ENCODE data around the gene MEFV.
"Not testable (repeated sequence)": the region's sequence is repeated elsewhere in the genome, so short reads cannot be mapped to it uniquely, and the experiment has no call there.

The MEFV gene

DNA sequence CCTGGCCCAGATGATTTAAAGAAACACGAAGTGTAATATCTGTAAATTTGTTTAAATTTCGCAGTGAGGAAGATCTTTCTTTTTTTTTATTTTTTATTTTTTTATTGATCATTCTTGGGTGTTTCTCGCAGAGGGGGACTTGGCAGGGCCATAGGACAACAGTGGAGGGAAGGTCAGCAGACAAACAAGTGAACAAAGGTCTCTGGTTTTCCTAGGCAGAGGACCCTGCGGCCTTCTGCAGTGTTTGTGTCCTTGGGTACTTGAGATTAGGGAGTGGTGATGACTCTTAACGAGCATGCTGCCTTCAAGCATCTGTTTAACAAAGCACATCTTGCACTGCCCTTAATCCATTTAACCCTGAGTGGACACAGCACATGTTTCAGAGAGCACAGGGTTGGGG is 14.3 kb upstream of the MEFV start:
- not testable (repeated sequence) for DNase-seq (ENCODE audit: low read depth in 2 of 2)

DNA sequence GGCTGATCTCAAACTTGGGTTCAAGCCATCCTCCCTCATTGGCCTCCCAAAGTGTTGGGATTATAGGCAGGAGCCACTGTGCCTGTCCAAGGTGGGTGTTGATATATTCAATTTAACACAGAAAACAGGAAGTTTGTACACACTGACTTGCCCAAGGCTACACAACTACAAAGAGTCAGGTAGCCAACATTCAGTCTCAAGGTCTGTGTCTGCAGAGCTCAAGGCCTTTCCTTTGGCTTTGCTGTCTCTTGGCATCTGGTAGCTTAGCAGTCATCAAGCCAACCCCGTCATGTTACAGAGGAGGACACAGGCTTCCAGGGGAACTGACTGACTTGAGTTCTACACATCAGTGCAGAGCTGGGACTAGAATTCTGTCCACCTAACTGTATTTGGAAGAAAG is 11.9 kb upstream of the MEFV start:
- no peak for DNase-seq (ENCODE audit: low read depth in 2 of 2)

DNA sequence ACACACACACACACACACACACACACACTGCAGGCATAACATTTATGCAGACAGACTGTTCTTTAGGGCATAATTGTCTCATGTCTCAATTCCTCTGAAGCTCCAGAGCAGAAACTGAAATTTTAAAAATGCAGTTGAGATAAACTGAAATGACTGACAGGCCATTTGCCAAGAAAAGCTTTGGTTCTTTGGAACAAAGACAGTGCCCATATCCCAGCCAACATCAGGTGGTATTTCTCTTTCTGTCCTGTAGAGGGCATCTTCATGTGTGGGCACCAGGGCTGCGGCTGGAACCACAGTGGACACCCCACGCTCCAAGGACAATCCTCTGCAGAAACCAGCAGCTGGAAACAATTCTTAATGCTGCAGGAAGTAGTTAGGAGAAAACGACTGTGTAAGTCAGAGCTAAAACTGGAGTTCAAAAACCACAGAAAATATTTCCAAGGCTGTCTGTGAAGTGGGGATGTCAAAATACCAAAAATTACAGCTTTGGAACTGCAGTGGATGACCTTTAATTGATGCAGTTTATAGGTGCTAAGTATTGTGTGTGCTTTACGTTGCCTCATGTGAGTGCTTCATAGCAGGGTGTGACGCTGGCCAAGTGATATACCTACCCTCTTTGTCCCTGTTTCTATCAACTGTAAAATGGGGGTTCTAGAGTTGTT is 10.6 kb upstream of the MEFV start:
- DNase-seq (ENCODE audit: low read depth in 2 of 2), result peak in 1 of 2 experiments; percentile 5

DNA sequence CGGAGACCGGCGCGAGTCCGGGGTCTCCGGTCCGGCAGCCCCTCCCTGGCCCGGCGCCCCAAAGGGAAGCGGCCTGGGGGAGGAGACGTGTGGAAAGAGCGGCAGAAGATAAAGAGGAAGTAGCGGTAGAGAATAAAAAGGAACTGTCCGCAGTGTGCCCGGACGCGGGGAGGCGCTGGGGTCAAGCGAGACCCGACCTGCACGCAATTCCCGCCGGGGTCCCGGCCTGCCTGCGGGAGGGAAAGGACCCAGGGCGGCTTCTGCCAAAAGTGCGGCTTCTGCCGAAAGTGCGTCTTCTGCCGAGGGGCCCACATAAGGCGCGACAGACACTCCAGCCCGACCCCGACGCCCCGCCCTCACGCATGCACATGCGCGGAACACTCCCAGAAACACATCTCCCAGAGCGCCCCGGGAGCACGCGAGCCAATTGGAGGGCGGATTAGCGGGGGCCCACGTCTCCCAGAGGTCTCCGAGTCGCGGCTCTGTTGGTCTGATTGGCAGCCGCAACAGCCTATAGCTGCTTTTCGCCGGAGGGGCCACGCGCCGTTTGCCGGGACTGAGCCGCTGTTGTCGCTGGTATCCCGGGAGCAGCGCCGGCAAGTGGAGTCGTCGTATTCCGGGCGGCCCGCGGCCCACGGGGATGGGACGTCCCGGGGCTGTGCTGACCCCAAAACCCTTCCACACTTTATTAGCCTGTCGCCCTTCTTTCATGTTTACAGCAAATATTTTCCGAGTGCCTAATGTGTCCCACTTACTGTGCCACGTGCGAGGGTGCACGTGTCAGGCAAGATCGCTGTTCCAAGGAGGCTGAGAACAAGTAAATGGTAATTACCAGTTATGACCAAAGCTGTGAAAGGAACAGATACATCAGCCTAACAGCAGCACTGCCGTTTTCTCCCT is 8.0 kb upstream of the MEFV start:
- peak; percentile 98 for DNase-seq (ENCODE audit: low read depth in 2 of 2)

DNA sequence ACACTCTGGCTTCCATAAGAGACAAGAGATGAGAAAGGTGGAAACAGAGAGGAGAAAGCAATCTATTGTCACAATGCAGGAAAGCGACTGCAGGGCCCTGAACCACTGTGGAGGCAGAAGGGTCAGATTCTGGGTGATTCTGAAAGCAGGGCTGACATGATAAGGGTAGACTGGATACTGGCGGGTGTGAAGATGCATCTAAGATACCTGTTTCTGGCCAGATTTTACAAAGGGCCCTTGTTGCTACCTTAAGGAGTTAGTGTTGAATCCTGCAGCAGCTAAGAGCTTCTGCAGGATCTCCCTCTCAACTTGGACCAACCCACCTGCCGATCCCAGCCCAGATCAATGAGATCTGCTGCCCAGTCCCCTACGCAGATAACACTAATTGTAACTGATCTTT is 6.1 kb upstream of the MEFV start:
- DNase-seq (ENCODE audit: low read depth in 2 of 2), result no peak

DNA sequence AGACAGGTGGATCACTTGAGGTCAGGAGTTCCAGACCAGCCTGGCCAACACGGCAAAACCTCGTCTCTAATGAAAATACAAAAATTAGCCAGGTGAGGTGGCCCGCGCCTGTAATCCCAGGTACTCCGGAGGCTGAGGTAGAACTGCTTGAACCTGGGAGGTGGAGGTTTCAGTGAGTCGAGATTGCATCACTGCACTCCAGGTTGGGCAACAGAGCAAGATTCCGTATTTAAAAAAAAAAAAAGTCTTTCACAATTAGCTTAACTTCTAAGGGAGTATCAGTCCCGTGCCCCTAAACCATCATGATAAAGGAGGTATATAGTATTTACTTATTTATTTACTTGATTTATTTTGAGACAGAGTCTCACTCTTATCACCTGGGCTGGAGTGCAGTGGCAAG is 3.4 kb upstream of the MEFV start:
- no peak for DNase-seq (ENCODE audit: low read depth in 2 of 2)

DNA sequence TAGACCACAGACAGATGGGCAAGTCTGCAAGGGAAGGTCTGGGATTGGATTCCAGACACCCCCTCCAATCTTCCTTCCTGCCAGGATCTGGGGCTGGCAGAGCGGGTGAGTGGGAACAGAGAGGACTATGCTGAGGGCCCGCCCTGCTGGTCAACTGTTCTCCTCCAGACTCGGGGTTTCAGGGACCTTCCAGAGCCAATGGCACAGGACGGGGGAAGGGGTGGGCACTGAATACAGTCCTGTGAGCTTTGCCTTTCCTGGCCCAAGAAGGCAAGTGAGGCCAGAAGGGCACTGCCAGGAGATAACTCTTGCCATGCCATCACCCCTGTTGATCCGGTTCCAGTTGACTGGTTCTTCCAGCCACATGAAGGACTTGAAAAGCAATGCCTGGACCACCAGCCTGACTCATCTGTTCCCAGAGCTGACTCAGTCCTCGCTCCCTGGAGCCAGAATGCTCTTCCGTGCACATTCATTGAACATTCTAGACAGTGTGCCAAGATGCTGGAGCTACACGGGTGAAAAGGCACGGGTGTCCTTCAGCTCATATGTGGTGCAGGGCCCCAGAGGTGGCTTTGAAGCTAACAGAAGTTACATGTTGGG is 533 bp upstream of the MEFV start:
- DNase-seq (ENCODE audit: low read depth in 2 of 2), result no peak

DNA sequence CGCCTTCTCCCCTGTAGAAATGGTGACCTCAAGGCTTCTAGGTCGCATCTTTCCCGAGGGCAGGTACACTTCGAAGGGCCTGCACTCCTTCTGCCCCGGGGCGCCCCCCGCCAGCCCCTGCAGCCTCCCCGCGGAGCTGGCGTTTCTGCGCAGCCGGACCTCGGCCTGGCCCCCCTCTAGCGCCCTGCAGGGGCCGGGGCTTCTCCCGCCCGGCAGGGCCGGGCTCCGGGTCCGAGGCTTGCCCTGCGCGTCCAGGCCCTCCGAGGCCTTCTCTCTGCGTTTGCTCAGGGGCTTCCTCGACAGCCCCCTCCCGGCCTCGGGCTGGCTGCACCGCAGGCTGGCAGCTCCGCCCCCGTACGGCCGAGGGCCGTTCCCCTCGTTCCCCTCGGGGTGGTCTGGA is 2.1 kb downstream of the MEFV start:
- DNase-seq (ENCODE audit: low read depth in 2 of 2), result no peak

DNA sequence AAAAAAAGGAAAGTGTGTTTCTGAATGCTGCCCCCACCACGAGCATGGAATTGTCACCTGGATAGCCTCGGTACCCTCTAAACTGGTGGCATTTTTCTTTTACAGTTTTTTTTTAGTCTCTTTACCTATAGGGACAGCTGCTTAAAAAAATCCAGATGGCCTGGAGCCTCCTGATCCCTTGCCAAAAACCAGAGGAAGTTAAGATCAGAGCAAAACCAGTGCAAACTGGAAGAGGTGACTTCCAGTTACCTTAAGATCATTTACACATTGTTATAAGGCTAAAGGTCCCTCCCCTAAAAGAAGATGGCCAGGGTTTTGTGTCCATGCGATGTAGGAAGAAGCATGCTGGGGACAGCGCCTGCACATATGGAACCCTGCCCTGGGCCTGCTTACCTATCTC is 3.5 kb downstream of the MEFV start:
- DNase-seq (ENCODE audit: low read depth in 2 of 2), result no peak

DNA sequence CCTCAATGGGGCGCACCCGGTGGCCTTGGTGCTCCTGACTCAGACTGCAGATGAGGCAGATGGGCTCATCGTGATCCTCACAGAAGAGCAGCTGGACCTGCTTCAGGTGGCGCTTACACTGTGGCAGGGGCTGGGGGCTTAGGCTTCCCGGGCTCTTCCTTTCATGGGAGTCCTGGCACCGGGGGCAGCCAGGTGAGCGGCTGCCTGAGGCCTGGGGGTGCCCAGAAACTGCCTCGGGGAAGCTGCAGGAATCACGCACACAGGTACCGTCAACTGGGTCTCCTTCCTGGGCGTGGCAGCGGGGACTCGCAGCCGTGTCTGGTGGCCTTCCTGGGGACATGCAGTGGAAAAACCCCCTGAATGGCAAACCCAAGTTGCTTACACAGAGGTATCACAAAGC is 7.0 kb downstream of the MEFV start:
- DNase-seq (ENCODE audit: low read depth in 2 of 2), result no peak

DNA sequence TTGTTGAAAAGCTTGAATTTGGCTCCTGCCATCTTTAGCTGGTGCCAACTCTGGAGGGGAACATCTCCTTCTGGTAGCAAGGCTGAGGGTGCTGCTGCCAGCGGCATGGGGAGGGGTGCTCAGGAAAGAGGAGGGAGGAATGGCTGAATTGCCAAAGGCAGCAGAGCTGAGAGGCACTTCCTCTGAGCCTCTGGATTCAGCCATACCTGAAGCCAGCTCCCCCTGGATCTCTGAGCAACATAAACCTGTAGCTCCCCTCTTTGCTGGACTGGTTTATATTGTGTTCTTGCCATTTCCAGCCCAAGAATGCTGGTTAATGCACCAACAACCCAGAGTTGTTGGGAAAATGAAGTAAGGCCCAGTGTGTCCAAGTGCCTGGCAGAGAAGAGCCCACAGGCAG is 7.4 kb downstream of the MEFV start:
- DNase-seq (ENCODE audit: low read depth in 2 of 2), result no peak

DNA sequence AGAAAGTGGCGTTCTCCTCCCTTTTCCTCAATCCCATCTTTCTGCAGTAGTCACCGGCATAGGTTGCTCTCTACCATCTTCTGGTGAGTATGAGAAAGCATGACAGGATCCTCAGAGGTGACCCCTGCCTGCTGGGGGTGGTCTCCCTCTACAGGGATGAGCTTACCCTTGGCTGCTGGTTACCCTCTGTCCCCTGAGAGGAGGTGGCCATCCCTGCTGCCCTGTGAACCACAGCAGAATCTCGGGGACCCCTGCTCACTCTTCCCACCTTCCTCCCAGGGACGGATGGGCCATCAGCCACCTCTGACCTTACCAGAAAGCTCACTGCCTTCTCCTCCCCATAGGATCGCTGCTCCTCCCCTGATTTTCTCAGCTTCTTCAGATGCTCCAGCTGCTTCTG is 7.8 kb downstream of the MEFV start:
- DNase-seq (ENCODE audit: low read depth in 2 of 2), result no peak

DNA sequence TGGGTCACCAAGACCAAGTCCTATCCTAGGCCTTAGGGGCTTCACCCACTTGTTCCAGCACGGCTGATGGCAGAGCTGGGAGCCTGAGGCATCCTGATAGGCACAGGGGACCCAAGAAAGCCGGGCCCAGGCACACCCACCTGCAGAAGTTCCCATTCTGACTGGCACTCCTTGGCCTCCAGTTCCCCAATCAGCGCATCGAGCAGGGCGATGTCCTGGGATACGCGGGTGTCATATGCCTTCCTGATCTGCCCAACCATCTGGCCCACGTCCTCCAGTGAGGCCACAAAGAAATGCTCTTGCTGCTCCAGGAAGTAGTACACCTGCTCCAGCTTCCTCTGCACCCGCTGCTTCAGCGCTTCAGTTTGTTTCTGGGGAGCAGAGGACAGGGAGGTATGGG is 9.6 kb downstream of the MEFV start:
- DNase-seq (ENCODE audit: low read depth in 2 of 2), result no peak

DNA sequence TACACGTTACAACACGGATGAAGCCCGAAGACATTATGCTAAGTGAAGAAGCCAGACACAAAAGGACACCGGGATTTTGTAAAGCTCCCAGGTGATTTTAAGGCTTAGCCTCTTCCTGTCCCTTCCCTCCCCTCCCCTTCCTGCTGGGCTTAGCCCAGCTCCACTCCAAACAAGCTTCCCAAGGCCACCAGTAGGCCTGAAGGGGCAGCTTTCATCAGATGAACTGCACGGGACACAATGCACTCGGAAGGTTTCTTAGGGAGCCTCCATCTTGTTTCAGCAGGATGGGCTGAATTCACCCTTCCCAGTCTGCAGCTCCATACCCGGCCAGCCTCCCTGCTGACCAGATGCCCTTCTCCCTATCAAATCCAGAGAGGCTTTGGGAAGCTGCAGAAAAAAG is 10.4 kb downstream of the MEFV start:
- no peak for DNase-seq (ENCODE audit: low read depth in 2 of 2)

DNA sequence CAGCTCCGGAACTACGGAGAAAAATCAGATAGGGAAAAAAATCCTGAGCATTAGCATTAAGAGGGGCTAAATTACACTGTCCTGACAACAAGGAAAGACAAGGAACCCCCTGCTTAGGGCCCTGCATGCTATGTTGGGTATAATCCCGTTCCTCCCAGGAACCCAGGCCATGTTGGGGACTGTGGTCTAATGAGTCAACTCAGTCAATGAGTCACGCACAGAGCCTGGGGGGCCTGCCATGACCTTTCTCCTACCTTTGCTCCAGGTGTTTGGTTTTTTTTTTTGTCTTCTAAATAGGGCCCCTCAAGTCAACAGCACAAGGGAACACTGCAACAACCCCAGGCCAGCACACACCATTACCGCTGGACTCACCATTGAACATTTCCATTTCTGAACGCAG is 12.6 kb downstream of the MEFV start:
- DNase-seq (ENCODE audit: low read depth in 2 of 2), result no peak

DNA sequence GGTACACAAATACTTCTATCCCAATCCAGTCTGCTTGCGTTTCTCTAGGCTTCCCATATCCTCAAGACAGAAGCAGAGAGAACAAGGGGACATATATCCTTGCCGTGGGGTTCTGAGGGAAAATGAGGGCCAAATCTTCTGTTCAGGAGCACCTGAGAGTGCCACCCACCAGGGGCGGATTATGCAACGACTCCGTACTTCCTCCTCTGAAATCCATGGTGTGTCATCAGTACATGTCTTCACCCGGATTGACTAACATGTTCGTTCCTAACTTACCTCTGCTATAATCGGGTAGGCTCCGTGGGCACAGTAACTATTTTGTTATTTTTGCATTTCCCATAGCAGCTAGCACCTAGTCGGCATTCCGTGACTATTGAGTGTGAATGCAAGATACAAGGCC is 13.7 kb downstream of the MEFV start:
- DNase-seq (ENCODE audit: low read depth in 2 of 2), result no peak

DNA sequence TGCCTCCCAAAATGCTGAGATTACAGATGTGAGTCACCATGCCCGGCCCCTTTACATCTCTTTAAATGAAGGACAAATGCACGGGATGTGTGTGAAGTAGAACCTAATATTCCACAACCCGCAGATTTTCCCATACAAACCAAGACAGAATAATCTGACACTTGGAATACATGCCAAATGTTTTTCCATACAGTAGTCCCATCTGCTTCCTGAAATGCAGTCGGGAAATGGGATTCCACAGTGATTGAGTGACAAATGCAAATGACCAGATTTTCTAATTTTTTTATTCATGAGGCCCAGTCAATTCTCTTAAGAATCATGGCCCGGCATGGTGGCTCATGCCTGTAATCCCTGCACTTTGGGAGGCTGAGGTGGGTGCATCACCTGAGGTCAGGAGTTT is 14.7 kb downstream of the MEFV start:
- no peak for DNase-seq (ENCODE audit: low read depth in 2 of 2)

DNA sequence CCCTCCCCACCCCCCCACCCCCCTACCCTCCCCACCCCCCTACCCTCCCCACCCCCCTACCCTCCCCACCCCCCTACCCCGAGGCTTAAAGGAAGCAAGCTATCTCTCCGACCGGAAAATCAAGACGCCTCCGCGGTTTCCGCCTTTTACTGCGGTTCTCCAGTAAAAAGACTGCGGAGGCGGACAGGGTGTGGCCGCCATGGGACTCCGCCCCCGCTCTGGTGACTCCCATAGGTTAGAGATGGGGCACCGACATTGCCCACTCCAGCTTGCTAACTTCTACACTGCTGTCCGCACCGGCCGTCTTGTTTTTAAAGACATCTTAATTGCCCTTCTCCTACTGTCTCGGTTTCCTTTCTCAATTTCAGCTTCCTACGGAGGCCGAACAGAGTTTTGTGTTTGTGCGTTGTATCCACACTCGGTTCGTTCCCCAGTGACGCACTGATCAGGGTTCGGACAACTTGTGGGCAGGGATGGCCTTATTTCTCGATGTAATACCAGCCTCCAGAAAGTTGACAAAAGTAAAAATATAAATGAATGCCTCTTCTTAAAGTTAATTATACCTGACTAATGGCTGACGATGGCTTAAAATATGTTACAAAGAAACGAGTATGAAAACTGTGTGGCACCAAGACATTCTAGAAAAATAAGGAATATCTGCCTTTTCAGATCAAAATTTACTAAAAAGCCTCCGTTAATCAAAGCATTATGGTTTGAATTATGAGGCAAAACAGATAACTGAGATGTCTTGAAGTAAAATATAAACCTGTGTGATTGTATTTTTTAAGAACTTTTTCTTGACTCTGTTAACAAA is 20.4 kb downstream of the MEFV start:
- no peak for DNase-seq (ENCODE audit: low read depth in 2 of 2)

DNA sequence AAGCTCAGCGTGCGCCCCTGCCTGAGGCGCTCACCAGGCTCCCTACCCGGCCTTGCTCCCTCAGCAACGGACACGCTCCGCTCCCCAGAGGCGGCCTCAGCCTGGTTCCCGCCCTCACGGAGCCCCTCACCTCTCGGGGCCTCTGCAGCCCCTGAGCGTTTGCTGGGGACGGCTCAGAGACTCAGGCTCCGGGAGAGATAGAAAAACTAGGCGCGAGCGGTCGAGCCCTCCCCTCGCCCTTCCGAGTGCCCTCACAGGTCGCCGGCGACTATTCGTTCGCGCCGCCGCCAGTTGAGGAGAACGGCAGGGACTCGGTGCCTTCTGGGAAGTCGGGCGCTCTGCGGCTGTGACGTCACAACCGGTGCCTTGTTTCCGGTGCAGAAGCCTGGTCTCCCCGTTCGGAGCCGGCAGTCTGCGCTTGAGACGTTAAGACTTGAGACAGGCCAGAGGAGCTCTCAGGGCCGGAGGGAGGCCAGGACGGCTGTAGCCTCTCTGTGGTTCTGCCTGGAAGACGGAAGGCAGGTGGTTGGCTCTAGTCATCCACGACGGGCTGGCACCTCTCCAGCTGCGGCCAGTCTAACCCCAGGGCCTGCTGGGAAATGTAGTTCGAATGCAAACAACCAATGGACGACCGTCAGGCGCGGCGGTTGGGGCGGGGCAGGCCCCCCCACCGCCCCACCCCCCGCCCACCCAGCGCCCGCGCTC is 21.4 kb downstream of the MEFV start, which contains the start of gene ZNF200:
Gene ZNF200, minus strand, starts transcription at position 302 of the 705 bp plus-strand sequence. CDS start 1,403 bp downstream, outside the sequence.
- peak; percentile 86 to 88 for DNase-seq (ENCODE audit: low read depth in 2 of 2)

DNA sequence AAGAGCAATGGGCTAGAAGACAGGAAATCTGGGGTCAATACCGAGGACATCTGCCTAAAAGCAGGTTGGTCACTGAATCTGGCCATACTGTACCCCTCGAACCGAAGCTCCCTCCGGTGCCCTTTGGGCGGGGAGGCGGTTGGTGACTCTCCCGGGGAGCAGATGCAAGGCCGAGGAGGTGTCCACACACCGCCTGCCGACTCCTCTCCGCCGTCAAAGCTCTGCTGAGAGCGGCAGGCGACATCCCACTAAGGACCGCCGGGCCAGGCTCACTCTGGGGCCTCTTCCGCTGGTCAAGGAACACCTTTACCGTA is 21.9 kb downstream of the MEFV start:
- no peak for DNase-seq (ENCODE audit: low read depth in 2 of 2)

DNA sequence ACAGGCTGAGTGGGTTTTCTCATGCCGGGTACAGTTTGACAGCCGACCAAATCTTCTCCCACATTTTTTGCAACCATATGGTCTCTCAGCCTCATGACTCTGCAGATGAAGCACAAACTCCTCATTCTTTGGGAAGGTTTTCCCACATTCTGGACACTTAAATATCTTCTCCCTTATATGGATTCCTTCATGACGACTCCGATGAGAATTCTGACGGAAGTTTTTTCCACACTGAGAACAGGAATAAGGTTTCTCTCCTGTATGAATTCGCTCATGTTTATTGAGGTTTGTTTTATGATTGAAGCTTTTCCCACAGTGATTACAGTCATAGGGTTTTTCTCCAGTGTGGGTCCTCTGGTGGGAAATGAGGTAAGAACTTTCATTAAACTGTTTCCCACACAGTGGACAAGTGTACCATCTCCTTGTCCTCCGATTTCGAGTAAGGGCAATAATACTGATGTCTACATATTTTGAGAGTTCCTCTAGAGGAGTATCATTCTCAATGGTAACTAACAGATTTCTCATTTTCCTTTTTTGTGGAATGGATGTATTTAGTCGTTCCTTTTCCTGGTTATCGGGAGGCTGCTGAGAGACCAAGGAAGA is 32.4 kb downstream of the MEFV start:
- DNase-seq (ENCODE audit: low read depth in 2 of 2), result no peak
